Heart left ventricle (tissue), 13 donors: ENCODE measurements around the gene PIM3.

ENCODE experiments used
- POLR2A ChIP-seq, 2 donors: fragments of 450-650 bp; IDR thresholded peaks; one replicate each; pipeline ENCODE4 v1.6.1; 2017; ENCODE audit warnings: antibody characterized with exemption in 2 of 2, mild to moderate bottlenecking in 2 of 2, moderate library complexity in 2 of 2
- TF ChIP-seq, protein P1 (sequence below), 12 donors: fragments of 200-600 bp; sonication (generic) in 4 of 12; IDR thresholded peaks; one replicate each; pipeline versions ENCODE4 v1.5.0 to v1.8.0; 2018 to 2022; ENCODE audit warnings: antibody characterized with exemption in 12 of 12, mild to moderate bottlenecking in 5 of 12
- donor health status: ischemic (EF 13 %, LVEDD 7.1; RV severe dilation, severe dysfunction).
- donor health status: DM: no; HTN: yes; CAD: no.
- donor health status: DM: no; HTN: no; CAD: no.
- donor health status: ischemic (EF 25% LVEDD 6.9; RV normal size, moderate dysfunction).
- donor health status: ischemic (EF 25% LVEDD 5.7; RV mildly dilated, moderate dysfunction).
- donor health status: ischemic (EF 35%, LVEDD 5.7; RV mildly dilated, moderate dysfunction).
- donor health status: nonischemic (EF 11% LVEDD 7.7; RV severe dilation, severe dysfunction).
- donor health status: DM: yes; HTN: yes; CAD: no.
- donor health status: PGD.
- donor health status: ischemic (EF 29% LVEDD 5.4; RV normal size, mild dysfunction).
- donor health status: nonischemic (EF 23%, LVEDD 6.1; RV moderate dilation, normal function).

GRCh38 chr22:49997251-49997599 is 36.7 kb downstream of the PIM3 start:
- no peak for TF ChIP-seq POLR2A (IDR thresholded peaks at IDR 0.05)
- TF ChIP-seq, protein P1, sequence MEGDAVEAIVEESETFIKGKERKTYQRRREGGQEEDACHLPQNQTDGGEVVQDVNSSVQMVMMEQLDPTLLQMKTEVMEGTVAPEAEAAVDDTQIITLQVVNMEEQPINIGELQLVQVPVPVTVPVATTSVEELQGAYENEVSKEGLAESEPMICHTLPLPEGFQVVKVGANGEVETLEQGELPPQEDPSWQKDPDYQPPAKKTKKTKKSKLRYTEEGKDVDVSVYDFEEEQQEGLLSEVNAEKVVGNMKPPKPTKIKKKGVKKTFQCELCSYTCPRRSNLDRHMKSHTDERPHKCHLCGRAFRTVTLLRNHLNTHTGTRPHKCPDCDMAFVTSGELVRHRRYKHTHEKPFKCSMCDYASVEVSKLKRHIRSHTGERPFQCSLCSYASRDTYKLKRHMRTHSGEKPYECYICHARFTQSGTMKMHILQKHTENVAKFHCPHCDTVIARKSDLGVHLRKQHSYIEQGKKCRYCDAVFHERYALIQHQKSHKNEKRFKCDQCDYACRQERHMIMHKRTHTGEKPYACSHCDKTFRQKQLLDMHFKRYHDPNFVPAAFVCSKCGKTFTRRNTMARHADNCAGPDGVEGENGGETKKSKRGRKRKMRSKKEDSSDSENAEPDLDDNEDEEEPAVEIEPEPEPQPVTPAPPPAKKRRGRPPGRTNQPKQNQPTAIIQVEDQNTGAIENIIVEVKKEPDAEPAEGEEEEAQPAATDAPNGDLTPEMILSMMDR (IDR thresholded peaks at IDR 0.05): no peak
